ENCODE results near the gene NEK11. TPM values are rescaled to one million over a fixed set of nuclear protein-coding genes. Genes with fewer than 3 reads are reported as not detected.

NEK11 gene
- total and polyA plus RNA-seq, 4 donors: 4.0 to 36.3 (median 9.8) TPM

- Histone ChIP-seq H3K4me3 (no peak overlapping the region), H3K9ac (ENCODE audit: insufficient read depth in 1 of 2, low read length in 2 of 2) (no peak overlapping the region), H3K4me1 (ENCODE audit: control insufficient read depth in 5 of 5, insufficient read depth in 5 of 5, low read length in 5 of 5) (no peaks in the 10 kb centered on the region), H3K9me3 (ENCODE audit: control insufficient read depth in 4 of 4, insufficient read depth in 3 of 4, low read length in 3 of 4) (no peaks in the 10 kb centered on the region), H3K27ac (ENCODE audit: low read depth in 1 of 2, low read length in 1 of 2) (no peak overlapping the region), H3K27me3 (ENCODE audit: control insufficient read depth in 3 of 3, insufficient read depth in 3 of 3, low read length in 2 of 3) (no peaks in the 10 kb centered on the region), H3K36me3 (ENCODE audit: control insufficient read depth in 4 of 4, insufficient read depth in 4 of 4, low read length in 4 of 4) (peaks cover 0 to 1% (median 0%) of the 10 kb centered on the region in 4 donors)
- no peak for DNase-seq
- TF ChIP-seq CTCF (IDR thresholded peaks at IDR 0.05; ENCODE audit: control extremely low read depth, extremely low read depth): no peak
- ATAC-seq (ENCODE audit: insufficient read depth, low FRiP score): no peak
- 92 to 93% methylated on average over 4 of the region's 4 CpGs for WGBS, 2 donors
These were observed 168.1 kb downstream of the NEK11 start for GRCh38 chr3:131194816-131195215.

- Histone ChIP-seq H3K27ac (ENCODE audit: low read depth in 1 of 2, low read length in 1 of 2) (no peak overlapping the region), H3K36me3 (ENCODE audit: control insufficient read depth in 4 of 4, insufficient read depth in 4 of 4, low read length in 4 of 4) (peaks cover 0 to 1% (median 0%) of the 10 kb centered on the region in 4 donors), H3K4me3 (no peak overlapping the region), H3K9ac (ENCODE audit: insufficient read depth in 1 of 2, low read length in 2 of 2) (no peak overlapping the region), H3K27me3 (ENCODE audit: control insufficient read depth in 3 of 3, insufficient read depth in 3 of 3, low read length in 2 of 3) (no peaks in the 10 kb centered on the region), H3K4me1 (ENCODE audit: control insufficient read depth in 5 of 5, insufficient read depth in 5 of 5, low read length in 5 of 5) (no peaks in the 10 kb centered on the region), H3K9me3 (ENCODE audit: control insufficient read depth in 4 of 4, insufficient read depth in 3 of 4, low read length in 3 of 4) (peaks cover 0 to 7% (median 5%) of the 10 kb centered on the region in 4 donors)
- no peak for TF ChIP-seq CTCF (IDR thresholded peaks at IDR 0.05; ENCODE audit: control extremely low read depth, extremely low read depth)
- DNase-seq (no peak), ATAC-seq (ENCODE audit: insufficient read depth, low FRiP score) (no peak)
- 93 to 94% methylated on average over 4 of the region's 4 CpGs for WGBS, 2 donors
These were observed 174.0 kb downstream of the NEK11 start for GRCh38 chr3:131200636-131201199.

- no peak for TF ChIP-seq CTCF (IDR thresholded peaks at IDR 0.05; ENCODE audit: control extremely low read depth, extremely low read depth)
- WGBS, 2 donors: 85 to 94% methylated on average over 1 of the region's 1 CpG
These were observed 189.7 kb downstream of the NEK11 start for GRCh38 chr3:131216330-131216729.

GRCh38 chr3:131216801-131217200 is 190.1 kb downstream of the NEK11 start:
- Histone ChIP-seq H3K27ac (ENCODE audit: low read depth in 1 of 2, low read length in 1 of 2) (peak overlapping the region in 1 of 2 donors; percentile 81), H3K4me1 (ENCODE audit: control insufficient read depth in 5 of 5, insufficient read depth in 5 of 5, low read length in 5 of 5) (no peaks in the 10 kb centered on the region), H3K36me3 (ENCODE audit: control insufficient read depth in 4 of 4, insufficient read depth in 4 of 4, low read length in 4 of 4) (peaks cover 0 to 1% (median 0%) of the 10 kb centered on the region in 4 donors), H3K9me3 (ENCODE audit: control insufficient read depth in 4 of 4, insufficient read depth in 3 of 4, low read length in 3 of 4) (no peaks in the 10 kb centered on the region), H3K27me3 (ENCODE audit: control insufficient read depth in 3 of 3, insufficient read depth in 3 of 3, low read length in 2 of 3) (no peaks in the 10 kb centered on the region), H3K9ac (ENCODE audit: insufficient read depth in 1 of 2, low read length in 2 of 2) (no peak overlapping the region), H3K4me3 (no peak overlapping the region)
- no peak for TF ChIP-seq CTCF (IDR thresholded peaks at IDR 0.05; ENCODE audit: control extremely low read depth, extremely low read depth)
- DNase-seq: no peak
- 76 to 81% methylated on average over 6 of the region's 6 CpGs for WGBS, 2 donors
- no peak for ATAC-seq (ENCODE audit: insufficient read depth, low FRiP score)

More at GRCh38 chr3:131216330-131216729, 189.7 kb downstream of the NEK11 start:
- H3K9me3 ChIP-seq (ENCODE audit: control insufficient read depth in 4 of 4, insufficient read depth in 3 of 4, low read length in 3 of 4): no peaks in the 10 kb centered on the region
- no peak overlapping the region for H3K4me3 ChIP-seq
- ATAC-seq (ENCODE audit: insufficient read depth, low FRiP score) (no peak), DNase-seq (no peak)
- peaks cover 0 to 1% (median 0%) of the 10 kb centered on the region in 4 donors for H3K36me3 ChIP-seq (ENCODE audit: control insufficient read depth in 4 of 4, insufficient read depth in 4 of 4, low read length in 4 of 4)
- H3K27ac ChIP-seq (ENCODE audit: low read depth in 1 of 2, low read length in 1 of 2): peak overlapping the region in 1 of 2 donors; percentile 81
- no peak overlapping the region for H3K9ac ChIP-seq (ENCODE audit: insufficient read depth in 1 of 2, low read length in 2 of 2)
- H3K27me3 ChIP-seq (ENCODE audit: control insufficient read depth in 3 of 3, insufficient read depth in 3 of 3, low read length in 2 of 3): no peaks in the 10 kb centered on the region
- no peaks in the 10 kb centered on the region for H3K4me1 ChIP-seq (ENCODE audit: control insufficient read depth in 5 of 5, insufficient read depth in 5 of 5, low read length in 5 of 5)

Data from lung (tissue), 12 donors.